ENCODE data around the gene ALDH1B1. TPM values are rescaled to one million over a fixed set of nuclear protein-coding genes. Genes with fewer than 3 reads are reported as not detected.
A peak's percentile ranks its signal among the peaks of the same experiment; 100 is the strongest.

The ALDH1B1 gene
- total RNA-seq (10 to 100 TPM; 15.3 to 55.6 (median 20.7) TPM), polyA plus RNA-seq (10 to 100 TPM in 1 of 2 donors, 1 to 10 TPM in 1; 7.5 to 26.1 TPM)
- long read RNA-seq, donor 1, transcript ALDH1B1-201 (2 exons, 3,066 nt), result major isoform, 25 of 31 reads
- long read RNA-seq, donor 1, partial matches to known transcripts, result 6 of 31 reads
- long read RNA-seq, donor 1, other reads (novel, unspliced or antisense), result 0 of 31 reads
- long read RNA-seq, donor 2, transcript ALDH1B1-201 (2 exons, 3,066 nt), result major isoform, 116 of 131 reads
- long read RNA-seq, donor 2, partial matches to known transcripts, result 14 of 131 reads
- long read RNA-seq, donor 2, other reads (novel, unspliced or antisense), result 0 of 131 reads
- long read RNA-seq, donor 3, transcript ALDH1B1-201 (2 exons, 3,066 nt), result major isoform, 95 of 106 reads
- long read RNA-seq, donor 3, partial matches to known transcripts, result 9 of 106 reads
- long read RNA-seq, donor 3, other reads (novel, unspliced or antisense), result 1 of 106 reads

DNA sequence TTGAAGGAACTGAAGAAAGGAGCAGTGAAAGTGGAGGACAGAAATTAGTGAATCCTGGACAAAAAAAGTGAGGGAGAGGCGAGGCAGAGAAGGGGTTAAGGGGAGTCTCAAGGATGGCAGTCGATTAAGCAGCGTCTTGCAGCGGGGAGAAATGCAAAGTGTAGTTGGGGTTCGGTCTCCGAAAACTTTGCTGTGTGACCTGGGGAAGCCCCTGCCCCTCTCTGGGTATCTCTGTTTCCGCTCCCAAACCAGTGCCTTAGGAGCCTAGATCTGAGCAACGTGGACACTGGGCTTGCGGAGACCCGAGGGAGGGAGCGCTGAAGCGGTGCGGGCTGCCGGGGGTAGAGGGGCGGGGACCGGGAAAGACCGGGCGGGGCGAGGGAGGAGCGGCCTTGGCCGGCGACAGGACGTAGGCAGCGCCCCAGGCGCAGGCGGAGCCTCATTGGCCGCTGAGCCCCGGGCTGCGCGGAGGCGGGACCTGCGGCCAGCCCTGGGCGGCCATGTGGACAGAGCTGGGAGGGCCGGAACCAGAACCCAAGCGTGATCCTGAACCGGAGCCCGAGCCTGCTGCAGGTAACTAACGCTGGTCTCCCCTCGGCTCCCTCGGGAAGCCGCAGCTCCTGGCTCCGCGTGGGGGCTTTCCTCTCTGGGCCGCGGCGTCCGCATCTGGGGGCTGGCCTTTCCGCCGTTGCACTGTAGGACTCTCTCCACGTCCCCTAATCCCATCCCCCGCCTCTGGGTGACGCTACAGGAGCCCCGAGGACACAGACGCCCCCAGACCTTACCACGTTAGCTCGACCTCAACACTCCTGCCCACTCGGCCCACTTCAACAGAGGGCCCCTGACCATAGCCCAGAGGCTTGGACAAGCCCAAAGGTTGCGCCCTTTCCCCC, at the start of gene ALDH1B1:
TSS of gene ALDH1B1 (plus strand) at position 468 of the 893 bp plus-strand sequence. CDS start 3,047 bp downstream, outside the sequence.
- peak; percentile 85 to 93 (median 89) for DNase-seq
- H3K27me3 ChIP-seq, result no peaks in the 10 kb centered on the region
- H3K27ac ChIP-seq, result peak within 1 kb of the TSS in 7 of 12 donors; percentile 19 to 84 (median 54)
- peaks cover 0 to 31% (median 12%) of the 10 kb centered on the region in 12 donors for H3K4me1 ChIP-seq
- intact Hi-C loops (cut with DNase I), result loop anchor here in 6 of 10 donors (2.0 to 10.0 kb wide), 5 partner anchors 20 to 925 kb away; partner anchors contain the start of genes SLC25A51 (in 2 of the 6) and ZBTB5 (in 1 of the 6)
- ATAC-seq, result peak; percentile 96 to 99 (median 99)
- no peaks in the 10 kb centered on the region for H3K9me3 ChIP-seq
- peaks cover 0 to 20% (median 14%) of the 10 kb centered on the region in 9 donors for H3K36me3 ChIP-seq
- peak within 1 kb of the TSS; percentile 37 to 87 (median 75) for H3K4me3 ChIP-seq
- WGBS, 4 donors, result 1% methylated on average over 26 to 58 of the region's 58 CpGs
- TF ChIP-seq CTCF (IDR thresholded peaks at IDR 0.05) (peak in 3 of 12 donors; percentile 10 to 32 (median 11)), POLR2A (IDR thresholded peaks at IDR 0.05) (peak in 1 of 2 donors; percentile 33)

- TF ChIP-seq CTCF (IDR thresholded peaks at IDR 0.05) (no peak), POLR2A (IDR thresholded peaks at IDR 0.05) (no peak)
- ATAC-seq (no peak), DNase-seq (no peak)
- H3K9me3 ChIP-seq, result no peaks in the 10 kb centered on the region
- peaks cover 0 to 4% (median 0%) of the 10 kb centered on the region in 9 donors for H3K27me3 ChIP-seq
- H3K36me3 ChIP-seq, result no peaks in the 10 kb centered on the region
- H3K4me1 ChIP-seq, result no peaks in the 10 kb centered on the region
- intact Hi-C loops (cut with DNase I), result loop anchor here in 1 of 10 donors (10.0 kb wide), 1 partner anchor 58 kb away; no protein-coding TSS in a partner anchor
- no peak overlapping the region for H3K27ac ChIP-seq
- no peak overlapping the region for H3K4me3 ChIP-seq
- 84 to 97% (median 95%) methylated on average over 3 of the region's 3 CpGs for whole genome bisulfite sequencing, 4 donors
Observed at GRCh38 chr9:38343037-38343436, 49.5 kb upstream of the ALDH1B1 start.

- Histone ChIP-seq H3K9me3 (no peaks in the 10 kb centered on the region), H3K27me3 (peaks cover 0 to 4% (median 0%) of the 10 kb centered on the region in 9 donors), H3K36me3 (no peaks in the 10 kb centered on the region), H3K4me1 (no peaks in the 10 kb centered on the region), H3K27ac (no peak overlapping the region), H3K4me3 (no peak overlapping the region)
- 87 to 96% (median 90%) methylated on average over 4 to 6 of the region's 6 CpGs for WGBS, 4 donors
- no peak for TF ChIP-seq POLR2A (IDR thresholded peaks at IDR 0.05)
- TF ChIP-seq CTCF (IDR thresholded peaks at IDR 0.05), result no peak
- intact Hi-C loops (cut with DNase I), result loop anchor here in 1 of 10 donors (10.0 kb wide), 1 partner anchor 59 kb away; no protein-coding TSS in a partner anchor
- no peak for ATAC-seq
- no peak for DNase-seq
Observed at GRCh38 chr9:38343552-38343951, 49.0 kb upstream of the ALDH1B1 start.

Measured in heart left ventricle (tissue), 16 donors.